Lung (tissue), 12 donors: ENCODE data around the gene RESF1. TPM values are rescaled to one million over a fixed set of nuclear protein-coding genes. Genes with fewer than 3 reads are reported as not detected.

Experiments used
- ATAC-seq: fragments of 200-7000 bp; cut with Tn5 transposase; one replicate; pipeline ENCODE4 v1.9.1; 2020; ENCODE audit warnings: moderate number of reproducible peaks; ENCODE audit not compliant: insufficient read depth, low FRiP score
- DNase-seq, 3 donors: peaks; one replicate each; pipeline ENCODE4 v3.0.0-alpha.2; 2013 to 2017
- H3K27ac ChIP-seq, 2 donors: one replicate each; pipeline ENCODE4 v1.5.1; 2013; ENCODE audit warnings: mild to moderate bottlenecking in 2 of 2, moderate library complexity in 2 of 2, control low read depth in 1 of 2, inconsistent platforms in 1 of 2, low read depth in 1 of 2, low read length in 1 of 2
- H3K27me3 ChIP-seq, 3 donors: one replicate each; pipeline ENCODE4 v1.5.1; 2013; ENCODE audit warnings: low read length in 2 of 3; ENCODE audit not compliant: control insufficient read depth in 3 of 3, insufficient read depth in 3 of 3
- H3K36me3 ChIP-seq, 4 donors: one replicate each; pipeline ENCODE4 v1.5.1; 2013; ENCODE audit warnings: low read length in 4 of 4, mild to moderate bottlenecking in 1 of 4, moderate library complexity in 1 of 4; ENCODE audit not compliant: control insufficient read depth in 4 of 4, insufficient read depth in 4 of 4
- H3K4me1 ChIP-seq, 5 donors: one replicate each; pipeline ENCODE4 v1.5.1; 2013; ENCODE audit warnings: low read length in 5 of 5, mild to moderate bottlenecking in 2 of 5, moderate library complexity in 1 of 5; ENCODE audit not compliant: control insufficient read depth in 5 of 5, insufficient read depth in 5 of 5
- H3K4me3 ChIP-seq: one replicate; pipeline ENCODE4 v1.5.1; 2013; ENCODE audit warnings: mild to moderate bottlenecking, control low read depth, moderate library complexity
- H3K9ac ChIP-seq, 2 donors: one replicate each; pipeline ENCODE4 v1.5.1; 2013; ENCODE audit warnings: low read length in 2 of 2, control low read depth in 1 of 2; ENCODE audit not compliant: insufficient read depth in 1 of 2
- H3K9me3 ChIP-seq, 4 donors: one replicate each; pipeline ENCODE4 v1.5.1; 2013; ENCODE audit warnings: low read length in 3 of 4, mild to moderate bottlenecking in 1 of 4, moderate library complexity in 1 of 4; ENCODE audit not compliant: control insufficient read depth in 4 of 4, insufficient read depth in 3 of 4
- CTCF ChIP-seq: IDR thresholded peaks from 2 replicates; pipeline ENCODE4 v1.5.1; 2012; ENCODE audit warnings: mild to moderate bottlenecking; ENCODE audit errors: control extremely low read depth, extremely low read depth
- WGBS, 2 donors: extraction: QIAGEN DNeasy Blood & Tissue Kit; methylation state at CpG; one replicate each; pipeline ENCODE4 v1.1.7; 2013; 5-methylcytosine and 5-hydroxymethylcytosine counted together
- polyA plus RNA-seq, 2 donors: library from polyadenylated mRNA; stranded (reverse); fragments of 200-250 nt; gene quantifications; one replicate each; pipeline ENCODE4 v1.2.1, GENCODE V29; 2013
- total RNA-seq, 2 donors: library from RNA; depleted of rRNA in 1 of 2; stranded (reverse); fragments of >200 nt in 1 of 2; gene quantifications; one replicate each; pipeline ENCODE4 v1.2.1, GENCODE V29; 2014 to 2021
- donor health status: control.
- donor health status: control.
- donor health status: Bipolar disorder and iron deficiency.
- donor health status: healthy.
- donor health status: DM: yes; HTN: yes; CAD: no.

RESF1 gene
- total and polyA plus RNA-seq, 4 donors = 54.0 to 65.4 (median 57.9) TPM

GRCh38 chr12:31954925-31955858 is 4.0 kb upstream of the RESF1 start:
- no peak for DNase-seq
- H3K27me3 ChIP-seq = no peaks in the 10 kb centered on the region
- no peak overlapping the region for H3K9ac ChIP-seq
- no peak overlapping the region for H3K4me3 ChIP-seq
- ATAC-seq = no peak
- H3K4me1 ChIP-seq = peaks cover 0 to 3% (median 0%) of the 10 kb centered on the region in 5 donors
- no peak overlapping the region for H3K27ac ChIP-seq
- no peaks in the 10 kb centered on the region for H3K36me3 ChIP-seq
- TF ChIP-seq CTCF = no peak
- 86 to 87% methylated on average over 7 of the region's 7 CpGs for WGBS, 2 donors
- no peaks in the 10 kb centered on the region for H3K9me3 ChIP-seq

- ATAC-seq = no peak
- Histone ChIP-seq H3K27me3 (no peaks in the 10 kb centered on the region), H3K27ac (peak overlapping the region; percentile 95 to 97), H3K9me3 (no peaks in the 10 kb centered on the region), H3K9ac (peak overlapping the region; percentile 51 to 57), H3K4me1 (peaks cover 0 to 22% (median 14%) of the 10 kb centered on the region in 5 donors), H3K4me3 (peak overlapping the region; percentile 92), H3K36me3 (peaks cover 0 to 9% (median 2%) of the 10 kb centered on the region in 4 donors)
- TF ChIP-seq CTCF = no peak
- peak in 1 of 3 donors; percentile 25 for DNase-seq
- 7 to 16% methylated on average over 10 of the region's 10 CpGs for WGBS, 2 donors
Observed at GRCh38 chr12:31958569-31959160, 550 bp upstream of the RESF1 start.

- Histone ChIP-seq H3K4me3 (peak overlapping the region; percentile 92), H3K4me1 (peaks cover 0 to 22% (median 14%) of the 10 kb centered on the region in 5 donors), H3K9ac (peak overlapping the region; percentile 74 to 76), H3K36me3 (peaks cover 3 to 17% (median 6%) of the 10 kb centered on the region in 4 donors), H3K9me3 (no peaks in the 10 kb centered on the region), H3K27me3 (no peaks in the 10 kb centered on the region), H3K27ac (peak overlapping the region; percentile 95 to 97)
- no peak for ATAC-seq
- TF ChIP-seq CTCF = no peak
- DNase-seq = peak; percentile 70 to 79 (median 73)
- 1% methylated on average over 43 to 47 of the region's 47 CpGs for WGBS, 2 donors
Observed at GRCh38 chr12:31959701-31960391, 631 bp downstream of the RESF1 start.
